Activated naive CD8-positive, alpha-beta T cell treated with anti-CD3 and anti-CD28 coated beads, Interleukin-2, amount 10 ng/mL, durations not matched to agents 7 days and 5 days (primary cell): Measurements from ENCODE around the gene CSTF1. TPM values are rescaled to one million over a fixed set of nuclear protein-coding genes. Genes with fewer than 3 reads are reported as not detected.
A peak's percentile ranks its signal among the peaks of the same experiment; 100 is the strongest.

Experiments used
- ATAC-seq: fragments of 150-1000 bp; cut with Tn5 transposase; one replicate; pipeline ENCODE4 v1.10.0; 2021; ENCODE audit warnings: low read depth, moderate library complexity
- POLR2A ChIA-PET: fragments of 350-600 bp; sonication (Branson Sonifier 250); formaldehyde crosslinking; loops from one replicate; lab custom pipeline; 2021; ENCODE audit warnings: antibody characterized with exemption; lab: Charles Lee
- DNase-seq: peaks from one replicate; pipeline ENCODE4 v3.0.0; 2021
- H3K27ac Mint-ChIP-seq: one replicate; pipeline ENCODE4 v1.8.0; 2022; ENCODE audit warnings: mild to moderate bottlenecking, mixed read lengths
- H3K27me3 Mint-ChIP-seq: one replicate; pipeline ENCODE4 v1.8.0; 2022; ENCODE audit warnings: mild to moderate bottlenecking, moderate library complexity, mixed read lengths
- H3K36me3 Mint-ChIP-seq: one replicate; pipeline ENCODE4 v1.8.0; 2021; ENCODE audit warnings: mild to moderate bottlenecking, mixed read lengths
- H3K4me1 Mint-ChIP-seq: one replicate; pipeline ENCODE4 v1.8.0; 2021; ENCODE audit warnings: mixed read lengths
- H3K4me3 Mint-ChIP-seq: one replicate; pipeline ENCODE4 v1.8.0; 2022; ENCODE audit warnings: mild to moderate bottlenecking, moderate library complexity, mixed read lengths
- H3K9me3 Mint-ChIP-seq: one replicate; pipeline ENCODE4 v1.8.0; 2021; ENCODE audit warnings: mixed read lengths
- total RNA-seq, 2 experiments: library from RNA; stranded (reverse); gene quantifications; one replicate each; pipeline ENCODE4 v1.2.3, GENCODE V29; 2021

Gene CSTF1
- 10 to 100 TPM; 55.7 to 58.3 TPM for total RNA-seq

- POLR2A ChIA-PET, result interaction anchor here (0.7 to 2.8 kb wide), 14 partner anchors 9 to 109 kb away, joined by 3 to 49 read pairs (median 5); partner anchors contain the start of genes CASS4, FAM210B and RTF2
- peaks cover 49% of the 10 kb centered on the region for H3K36me3 Mint-ChIP-seq
- H3K9me3 Mint-ChIP-seq, result no peaks in the 10 kb centered on the region
- DNase-seq, result peak; percentile 98
- peaks cover 36% of the 10 kb centered on the region for H3K4me1 Mint-ChIP-seq
- no peak within 1 kb of the TSS for H3K27ac Mint-ChIP-seq
- peak; percentile 94 for ATAC-seq
- H3K4me3 Mint-ChIP-seq, result no peak within 1 kb of the TSS
- H3K27me3 Mint-ChIP-seq, result no peaks in the 10 kb centered on the region
Measured at GRCh38 chr20:56392132-56392880, at the start of gene CSTF1, which contains the start of gene AURKA. Gene CSTF1, plus strand, starts transcription at chr20:56392645. Its CDS starts 2,908 bp downstream, at chr20:56395553. Gene AURKA, minus strand, starts transcription at chr20:56392215. Its CDS starts 4,018 bp downstream, at chr20:56388197.

GRCh38 chr20:56342783-56343182, 49.7 kb upstream of the CSTF1 start:
- Mint-ChIP-seq H3K4me1 (peaks cover 2% of the 10 kb centered on the region), H3K27ac (no peak overlapping the region), H3K4me3 (no peak overlapping the region), H3K36me3 (no peaks in the 10 kb centered on the region), H3K27me3 (peaks cover 68% of the 10 kb centered on the region), H3K9me3 (no peaks in the 10 kb centered on the region)
- DNase-seq (no peak), ATAC-seq (no peak)
- POLR2A ChIA-PET, result no interaction called here

GRCh38 chr20:56343861-56344381, 48.5 kb upstream of the CSTF1 start:
- POLR2A ChIA-PET, result no interaction called here
- Mint-ChIP-seq H3K4me1 (peaks cover 2% of the 10 kb centered on the region), H3K4me3 (no peak overlapping the region), H3K36me3 (no peaks in the 10 kb centered on the region), H3K27me3 (peaks cover 71% of the 10 kb centered on the region), H3K9me3 (no peaks in the 10 kb centered on the region), H3K27ac (no peak overlapping the region)
- DNase-seq (peak; percentile 70), ATAC-seq (peak; percentile 74)

- POLR2A ChIA-PET, result no interaction called here
- no peak for ATAC-seq
- peaks cover 2% of the 10 kb centered on the region for H3K4me1 Mint-ChIP-seq
- H3K4me3 Mint-ChIP-seq, result no peak overlapping the region
- no peak overlapping the region for H3K27ac Mint-ChIP-seq
- H3K36me3 Mint-ChIP-seq, result no peaks in the 10 kb centered on the region
- peaks cover 62% of the 10 kb centered on the region for H3K27me3 Mint-ChIP-seq
- no peaks in the 10 kb centered on the region for H3K9me3 Mint-ChIP-seq
- no peak for DNase-seq
Measured at GRCh38 chr20:56345911-56346310, 46.5 kb upstream of the CSTF1 start.

- ATAC-seq (no peak), DNase-seq (no peak)
- H3K9me3 Mint-ChIP-seq, result no peaks in the 10 kb centered on the region
- no peak overlapping the region for H3K27ac Mint-ChIP-seq
- POLR2A ChIA-PET, result no interaction called here
- no peaks in the 10 kb centered on the region for H3K36me3 Mint-ChIP-seq
- no peak overlapping the region for H3K4me3 Mint-ChIP-seq
- peaks cover 51% of the 10 kb centered on the region for H3K27me3 Mint-ChIP-seq
- peaks cover 2% of the 10 kb centered on the region for H3K4me1 Mint-ChIP-seq
Measured at GRCh38 chr20:56347628-56348304, 44.7 kb upstream of the CSTF1 start.

- DNase-seq, result no peak
- H3K36me3 Mint-ChIP-seq, result no peaks in the 10 kb centered on the region
- peaks cover 2% of the 10 kb centered on the region for H3K4me1 Mint-ChIP-seq
- H3K9me3 Mint-ChIP-seq, result no peaks in the 10 kb centered on the region
- H3K4me3 Mint-ChIP-seq, result no peak overlapping the region
- H3K27me3 Mint-ChIP-seq, result peaks cover 47% of the 10 kb centered on the region
- POLR2A ChIA-PET, result no interaction called here
- ATAC-seq, result no peak
- H3K27ac Mint-ChIP-seq, result no peak overlapping the region
Measured at GRCh38 chr20:56348305-56348693, 44.1 kb upstream of the CSTF1 start.

GRCh38 chr20:56348746-56349145, 43.7 kb upstream of the CSTF1 start:
- no peak overlapping the region for H3K27ac Mint-ChIP-seq
- H3K27me3 Mint-ChIP-seq, result peaks cover 45% of the 10 kb centered on the region
- no peaks in the 10 kb centered on the region for H3K9me3 Mint-ChIP-seq
- DNase-seq (no peak), ATAC-seq (no peak)
- POLR2A ChIA-PET, result no interaction called here
- peaks cover 2% of the 10 kb centered on the region for H3K4me1 Mint-ChIP-seq
- H3K36me3 Mint-ChIP-seq, result no peaks in the 10 kb centered on the region
- H3K4me3 Mint-ChIP-seq, result no peak overlapping the region

- no peaks in the 10 kb centered on the region for H3K36me3 Mint-ChIP-seq
- POLR2A ChIA-PET, result no interaction called here
- peaks cover 28% of the 10 kb centered on the region for H3K27me3 Mint-ChIP-seq
- H3K9me3 Mint-ChIP-seq, result no peaks in the 10 kb centered on the region
- ATAC-seq (no peak), DNase-seq (no peak)
- no peak overlapping the region for H3K4me3 Mint-ChIP-seq
- H3K27ac Mint-ChIP-seq, result no peak overlapping the region
- peaks cover 2% of the 10 kb centered on the region for H3K4me1 Mint-ChIP-seq
Measured at GRCh38 chr20:56350842-56351241, 41.6 kb upstream of the CSTF1 start.

GRCh38 chr20:56352345-56353055, 39.9 kb upstream of the CSTF1 start:
- Mint-ChIP-seq H3K27me3 (peaks cover 25% of the 10 kb centered on the region), H3K4me3 (no peak overlapping the region), H3K4me1 (no peaks in the 10 kb centered on the region), H3K36me3 (no peaks in the 10 kb centered on the region), H3K9me3 (no peaks in the 10 kb centered on the region), H3K27ac (no peak overlapping the region)
- no peak for DNase-seq
- ATAC-seq, result no peak
- POLR2A ChIA-PET, result no interaction called here

- Mint-ChIP-seq H3K4me3 (no peak overlapping the region), H3K4me1 (peaks cover 2% of the 10 kb centered on the region), H3K9me3 (no peaks in the 10 kb centered on the region), H3K27ac (no peak overlapping the region), H3K27me3 (peaks cover 20% of the 10 kb centered on the region), H3K36me3 (no peaks in the 10 kb centered on the region)
- POLR2A ChIA-PET, result no interaction called here
- no peak for ATAC-seq
- DNase-seq, result no peak
Measured at GRCh38 chr20:56353356-56353755, 39.1 kb upstream of the CSTF1 start.

GRCh38 chr20:56358070-56358469, 34.4 kb upstream of the CSTF1 start:
- Mint-ChIP-seq H3K27me3 (peaks cover 14% of the 10 kb centered on the region), H3K36me3 (no peaks in the 10 kb centered on the region), H3K4me1 (peaks cover 14% of the 10 kb centered on the region), H3K9me3 (no peaks in the 10 kb centered on the region), H3K4me3 (peak overlapping the region; percentile 74), H3K27ac (no peak overlapping the region)
- DNase-seq, result no peak
- ATAC-seq, result no peak
- POLR2A ChIA-PET, result interaction anchor here (2.2 kb wide), 1 partner anchor 34 kb away, joined by 13 read pairs; the partner anchor contains the start of genes AURKA and CSTF1

- peaks cover 14% of the 10 kb centered on the region for H3K4me1 Mint-ChIP-seq
- no peaks in the 10 kb centered on the region for H3K36me3 Mint-ChIP-seq
- peak; percentile 87 for DNase-seq
- ATAC-seq, result peak; percentile 100
- no peaks in the 10 kb centered on the region for H3K9me3 Mint-ChIP-seq
- peak within 1 kb of the TSS; percentile 87 for H3K4me3 Mint-ChIP-seq
- H3K27me3 Mint-ChIP-seq, result peaks cover 10% of the 10 kb centered on the region
- peak within 1 kb of the TSS; percentile 58 for H3K27ac Mint-ChIP-seq
- POLR2A ChIA-PET, result interaction anchor here (2.2 kb wide), 1 partner anchor 33 kb away, joined by 13 read pairs; the partner anchor contains the start of genes AURKA and CSTF1
Measured at GRCh38 chr20:56358600-56359211, 33.7 kb upstream of the CSTF1 start, which contains the start of gene FAM210B. Gene FAM210B, plus strand, starts transcription at chr20:56358974. Its CDS starts 32 bp downstream, at chr20:56359006.
